GM23338 (cell line): ENCODE data around the gene MICALL2. TPM values are rescaled to one million over a fixed set of nuclear protein-coding genes. Genes with fewer than 3 reads are reported as not detected.

Experiments used
- ATAC-seq: fragments of 200-7000 bp; cut with Tn5 transposase; 3 replicates; pipeline ENCODE4 v1.9.1; 2020
- DNase-seq: peaks from one replicate; pipeline ENCODE4 v3.0.0-alpha.2; 2015; ENCODE audit warnings: low spot score
- H2AFZ ChIP-seq: fragments of 200-600 bp; sonication (generic); 2 replicates; pipeline ENCODE4 v1.8.0; 2016; ENCODE audit warnings: antibody characterized with exemption, mild to moderate bottlenecking, moderate library complexity
- H3F3A ChIP-seq: fragments of 200-600 bp; sonication (generic); replicated peaks from 2 replicates; pipeline ENCODE4 v1.8.0; 2017; ENCODE audit warnings: antibody characterized with exemption, mixed run types, low read depth
- H3K27ac ChIP-seq: fragments of 200-600 bp; sonication (generic); 2 replicates; pipeline ENCODE4 v1.6.1; 2016; ENCODE audit warnings: low read depth
- H3K27me3 ChIP-seq: fragments of 200-600 bp; sonication (generic); 2 replicates; pipeline ENCODE4 v1.8.0; 2016; ENCODE audit warnings: mild to moderate bottlenecking, mixed run types, moderate library complexity; ENCODE audit not compliant: insufficient read depth
- H3K36me3 ChIP-seq: fragments of 200-600 bp; sonication (generic); 2 replicates; pipeline ENCODE4 v1.8.0; 2016; ENCODE audit warnings: mild to moderate bottlenecking; ENCODE audit not compliant: insufficient read depth
- H3K4me1 ChIP-seq: fragments of 200-600 bp; sonication (generic); 2 replicates; pipeline ENCODE4 v1.8.0; 2016; ENCODE audit warnings: mild to moderate bottlenecking, moderate library complexity; ENCODE audit not compliant: insufficient read depth
- H3K4me2 ChIP-seq: fragments of 200-600 bp; sonication (generic); 2 replicates; pipeline ENCODE4 v1.7.1; 2017; ENCODE audit warnings: mixed run types
- H3K4me3 ChIP-seq: fragments of 200-600 bp; sonication (generic); 2 replicates; pipeline ENCODE4 v1.6.1; 2016; ENCODE audit warnings: mixed run types
- H3K79me2 ChIP-seq: fragments of 200-600 bp; sonication (generic); replicated peaks from 2 replicates; pipeline ENCODE4 v1.8.0; 2017; ENCODE audit warnings: mild to moderate bottlenecking; ENCODE audit not compliant: insufficient read depth
- H3K9me2 ChIP-seq: fragments of 200-600 bp; sonication (generic); 2 replicates; pipeline ENCODE4 v1.8.0; 2017; ENCODE audit not compliant: insufficient read depth
- H4K20me1 ChIP-seq: fragments of 200-600 bp; sonication (generic); replicated peaks from 2 replicates; pipeline ENCODE4 v1.8.0; 2017; ENCODE audit warnings: mild to moderate bottlenecking; ENCODE audit not compliant: insufficient read depth
- H3K27ac Mint-ChIP-seq: 2 replicates; pipeline ENCODE4 v1.8.0; 2020; ENCODE audit warnings: inconsistent platforms, mild to moderate bottlenecking, moderate library complexity, mixed read lengths
- H3K27me3 Mint-ChIP-seq: 3 replicates; pipeline ENCODE4 v1.8.0; 2022; ENCODE audit warnings: low read depth, mild to moderate bottlenecking, moderate library complexity, mixed read lengths, inconsistent platforms; ENCODE audit not compliant: insufficient read depth, poor library complexity
- H3K36me3 Mint-ChIP-seq: 3 replicates; pipeline ENCODE4 v1.8.0; 2021; ENCODE audit warnings: low read depth, mild to moderate bottlenecking, inconsistent platforms, moderate library complexity, mixed read lengths
- H3K4me1 Mint-ChIP-seq: 3 replicates; pipeline ENCODE4 v1.8.0; 2020; ENCODE audit warnings: mild to moderate bottlenecking, inconsistent platforms, mixed read lengths
- H3K4me3 Mint-ChIP-seq: 3 replicates; pipeline ENCODE4 v1.8.0; 2021; ENCODE audit warnings: moderate library complexity, mild to moderate bottlenecking, inconsistent platforms, mixed read lengths
- H3K9me3 Mint-ChIP-seq: 3 replicates; pipeline ENCODE4 v1.8.0; 2020; ENCODE audit warnings: moderate library complexity, mild to moderate bottlenecking, inconsistent platforms, mixed read lengths
- EZH2 ChIP-seq: fragments of 200-600 bp; sonication (generic); IDR thresholded peaks from one replicate; pipeline ENCODE4 v1.8.0; 2017; ENCODE audit warnings: antibody characterized with exemption, mild to moderate bottlenecking, low read depth; ENCODE audit not compliant: unreplicated experiment
- EZH2phosphoT487 ChIP-seq: fragments of 200-600 bp; sonication (generic); IDR thresholded peaks from one replicate; pipeline ENCODE4 v1.8.1; 2018; ENCODE audit warnings: antibody characterized with exemption; ENCODE audit not compliant: unreplicated experiment
- STAT1 ChIP-seq: IDR thresholded peaks from one replicate; pipeline ENCODE4 v1.6.1; 2016; ENCODE audit warnings: antibody characterized with exemption; ENCODE audit not compliant: unreplicated experiment
- ZNF114 ChIP-seq: fragments of 250-450 bp; sonication (Bioruptor Pico); IDR thresholded peaks from 2 replicates; pipeline ENCODE4 v1.5.0; 2020; ENCODE audit warnings: mild to moderate bottlenecking, moderate library complexity
- polyA plus RNA-seq: library from polyadenylated mRNA; unstranded; fragments of >200 nt; fragmentation: Nextera tagmentation; extraction: Ambion mirVana; gene quantifications from 2 replicates; pipeline ENCODE4 v1.2.1, GENCODE V29; 2016
- total RNA-seq: library from RNA; depleted of rRNA; stranded (reverse); fragments of >200 nt; shearing (Covaris generic); gene quantifications from 2 replicates; pipeline ENCODE4 v1.2.3, GENCODE V29; 2014
- TF ChIP-seq, protein P1 (sequence below): IDR thresholded peaks from one replicate; pipeline ENCODE4 v1.6.1; 2018; ENCODE audit warnings: antibody characterized with exemption; ENCODE audit not compliant: unreplicated experiment
- TF ChIP-seq, protein P2 (sequence below), 2 experiments: fragments of 200-600 bp in 1 of 2; sonication (generic) in 1 of 2; conservative IDR thresholded peaks; 2 replicates each; pipeline versions ENCODE4 v1.5.1 to v1.6.1; 2016 to 2017; ENCODE audit warnings: antibody characterized with exemption in 2 of 2, low read depth in 2 of 2, mild to moderate bottlenecking in 2 of 2, moderate library complexity in 1 of 2
- TF ChIP-seq, protein P3 (sequence below): fragments of 250-450 bp; sonication (Bioruptor Pico); IDR thresholded peaks from 2 replicates; pipeline ENCODE4 v1.5.0; 2020; ENCODE audit warnings: mild to moderate bottlenecking, moderate library complexity
- TF ChIP-seq, protein P4 (sequence below): IDR thresholded peaks from 2 replicates; pipeline ENCODE4 v1.6.1; 2016; ENCODE audit warnings: antibody characterized with exemption

MICALL2 gene
- total and polyA plus RNA-seq, 2 experiments from 2014 or later = 7.0 to 13.0 TPM

DNA sequence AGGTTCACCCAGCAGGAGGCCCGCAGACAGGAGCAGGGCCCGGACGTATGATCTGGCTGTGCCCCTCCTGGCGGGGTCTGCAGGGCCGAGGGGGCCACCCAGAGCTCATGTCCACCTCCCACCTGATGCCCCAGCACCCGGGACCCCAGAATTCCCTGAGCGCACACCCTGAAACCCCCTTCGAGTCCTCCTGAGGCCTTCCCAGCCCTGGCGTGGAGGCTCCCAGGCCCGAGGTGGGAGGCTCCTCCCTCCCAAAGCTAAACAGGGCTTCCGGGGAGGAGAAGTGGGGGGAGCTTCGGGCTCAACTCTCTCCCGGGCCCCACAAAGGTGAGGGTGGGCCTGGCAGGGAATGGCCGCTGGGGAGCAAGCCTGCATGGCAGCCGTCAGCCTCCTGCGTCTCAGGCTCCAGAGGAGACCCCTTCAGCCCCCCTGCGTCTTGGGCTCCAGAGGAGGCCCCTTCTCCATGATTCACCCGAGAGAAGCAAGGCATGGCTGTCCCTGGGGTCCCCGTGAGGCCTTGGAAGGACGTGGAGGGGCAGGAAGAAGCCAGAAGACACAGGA, 30.2 kb downstream of the MICALL2 start:
- Histone ChIP-seq H3K9me2 (no peaks in the 10 kb centered on the region), H3K27me3 (no peaks in the 10 kb centered on the region), H3K36me3 (no peaks in the 10 kb centered on the region), H3K4me1 (no peaks in the 10 kb centered on the region), H3K79me2 (no peaks in the 10 kb centered on the region), H2AFZ (0 out of 2 replicates have a peak overlapping the region, but pooled peaks have one; percentile 28), H4K20me1 (no peaks in the 10 kb centered on the region), H3F3A (no peaks in the 10 kb centered on the region), H3K27ac (no peak overlapping the region), H3K4me2 (no peak overlapping the region), H3K4me3 (no peak overlapping the region)
- ATAC-seq (peak; percentile 3; the same call in 2 of the 3 replicates), DNase-seq (no peak)
- Mint-ChIP-seq H3K4me3 (no peak overlapping the region), H3K27ac (no peak overlapping the region), H3K9me3 (no peaks in the 10 kb centered on the region), H3K36me3 (no peaks in the 10 kb centered on the region), H3K4me1 (peaks cover 2% of the 10 kb centered on the region), H3K27me3 (peaks cover 18% of the 10 kb centered on the region)
- TF ChIP-seq, protein P1, sequence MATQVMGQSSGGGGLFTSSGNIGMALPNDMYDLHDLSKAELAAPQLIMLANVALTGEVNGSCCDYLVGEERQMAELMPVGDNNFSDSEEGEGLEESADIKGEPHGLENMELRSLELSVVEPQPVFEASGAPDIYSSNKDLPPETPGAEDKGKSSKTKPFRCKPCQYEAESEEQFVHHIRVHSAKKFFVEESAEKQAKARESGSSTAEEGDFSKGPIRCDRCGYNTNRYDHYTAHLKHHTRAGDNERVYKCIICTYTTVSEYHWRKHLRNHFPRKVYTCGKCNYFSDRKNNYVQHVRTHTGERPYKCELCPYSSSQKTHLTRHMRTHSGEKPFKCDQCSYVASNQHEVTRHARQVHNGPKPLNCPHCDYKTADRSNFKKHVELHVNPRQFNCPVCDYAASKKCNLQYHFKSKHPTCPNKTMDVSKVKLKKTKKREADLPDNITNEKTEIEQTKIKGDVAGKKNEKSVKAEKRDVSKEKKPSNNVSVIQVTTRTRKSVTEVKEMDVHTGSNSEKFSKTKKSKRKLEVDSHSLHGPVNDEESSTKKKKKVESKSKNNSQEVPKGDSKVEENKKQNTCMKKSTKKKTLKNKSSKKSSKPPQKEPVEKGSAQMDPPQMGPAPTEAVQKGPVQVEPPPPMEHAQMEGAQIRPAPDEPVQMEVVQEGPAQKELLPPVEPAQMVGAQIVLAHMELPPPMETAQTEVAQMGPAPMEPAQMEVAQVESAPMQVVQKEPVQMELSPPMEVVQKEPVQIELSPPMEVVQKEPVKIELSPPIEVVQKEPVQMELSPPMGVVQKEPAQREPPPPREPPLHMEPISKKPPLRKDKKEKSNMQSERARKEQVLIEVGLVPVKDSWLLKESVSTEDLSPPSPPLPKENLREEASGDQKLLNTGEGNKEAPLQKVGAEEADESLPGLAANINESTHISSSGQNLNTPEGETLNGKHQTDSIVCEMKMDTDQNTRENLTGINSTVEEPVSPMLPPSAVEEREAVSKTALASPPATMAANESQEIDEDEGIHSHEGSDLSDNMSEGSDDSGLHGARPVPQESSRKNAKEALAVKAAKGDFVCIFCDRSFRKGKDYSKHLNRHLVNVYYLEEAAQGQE = no peak
- TF ChIP-seq EZH2phosphoT487 (no peak), ZNF114 (CRISPR knock-in tag) (no peak)
- TF ChIP-seq, protein P2, sequence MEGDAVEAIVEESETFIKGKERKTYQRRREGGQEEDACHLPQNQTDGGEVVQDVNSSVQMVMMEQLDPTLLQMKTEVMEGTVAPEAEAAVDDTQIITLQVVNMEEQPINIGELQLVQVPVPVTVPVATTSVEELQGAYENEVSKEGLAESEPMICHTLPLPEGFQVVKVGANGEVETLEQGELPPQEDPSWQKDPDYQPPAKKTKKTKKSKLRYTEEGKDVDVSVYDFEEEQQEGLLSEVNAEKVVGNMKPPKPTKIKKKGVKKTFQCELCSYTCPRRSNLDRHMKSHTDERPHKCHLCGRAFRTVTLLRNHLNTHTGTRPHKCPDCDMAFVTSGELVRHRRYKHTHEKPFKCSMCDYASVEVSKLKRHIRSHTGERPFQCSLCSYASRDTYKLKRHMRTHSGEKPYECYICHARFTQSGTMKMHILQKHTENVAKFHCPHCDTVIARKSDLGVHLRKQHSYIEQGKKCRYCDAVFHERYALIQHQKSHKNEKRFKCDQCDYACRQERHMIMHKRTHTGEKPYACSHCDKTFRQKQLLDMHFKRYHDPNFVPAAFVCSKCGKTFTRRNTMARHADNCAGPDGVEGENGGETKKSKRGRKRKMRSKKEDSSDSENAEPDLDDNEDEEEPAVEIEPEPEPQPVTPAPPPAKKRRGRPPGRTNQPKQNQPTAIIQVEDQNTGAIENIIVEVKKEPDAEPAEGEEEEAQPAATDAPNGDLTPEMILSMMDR (conservative IDR thresholded peaks at IDR 0.05; ENCODE audit: low read depth in 2 of 2) = no peak

DNA sequence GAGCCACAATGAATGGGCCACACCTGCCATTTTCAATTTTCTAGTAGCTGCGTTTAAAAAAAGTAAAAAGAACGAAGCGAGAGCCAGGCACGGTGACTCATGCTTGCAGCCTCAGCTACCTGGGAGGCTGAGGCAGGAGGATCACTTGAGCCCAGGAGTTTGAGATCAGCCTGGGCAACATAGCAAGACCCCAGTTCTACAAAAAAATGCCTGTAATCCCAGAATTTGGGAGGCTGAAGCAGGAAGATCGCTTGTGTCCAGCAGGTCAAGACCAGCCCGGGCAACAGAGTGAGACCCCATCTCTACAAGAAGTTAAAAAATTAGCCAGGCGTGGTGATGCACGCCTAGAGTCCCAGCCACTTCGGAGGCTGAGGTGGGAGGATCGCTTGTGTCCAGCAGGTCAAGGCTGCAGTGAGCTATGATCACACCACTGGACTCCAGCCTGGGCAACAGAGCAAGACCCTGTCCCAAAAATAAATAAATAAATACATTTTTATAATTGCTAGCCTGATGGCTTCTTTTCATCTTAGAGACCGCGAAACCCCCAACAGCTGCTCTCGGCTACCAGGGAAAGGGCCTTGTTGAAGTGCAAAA, 32.1 kb downstream of the MICALL2 start:
- H3K36me3 Mint-ChIP-seq = no peaks in the 10 kb centered on the region
- H3K9me2 ChIP-seq = no peaks in the 10 kb centered on the region
- DNase-seq (no peak), ATAC-seq (no peak)
- H3K4me3 Mint-ChIP-seq = no peak overlapping the region
- no peak overlapping the region for H3K4me2 ChIP-seq
- no peaks in the 10 kb centered on the region for H3K27me3 ChIP-seq
- H3K4me1 ChIP-seq = no peaks in the 10 kb centered on the region; the same call in 1 of the 2 replicates
- H3K27me3 Mint-ChIP-seq = peaks cover 12% of the 10 kb centered on the region
- no peaks in the 10 kb centered on the region for H3F3A ChIP-seq
- no peaks in the 10 kb centered on the region for H3K79me2 ChIP-seq
- H3K36me3 ChIP-seq = no peaks in the 10 kb centered on the region
- H3K27ac ChIP-seq = no peak overlapping the region
- H3K9me3 Mint-ChIP-seq = no peaks in the 10 kb centered on the region
- H3K4me3 ChIP-seq = no peak overlapping the region
- H3K4me1 Mint-ChIP-seq = peaks cover 3% of the 10 kb centered on the region
- no peak overlapping the region for H2AFZ ChIP-seq
- no peaks in the 10 kb centered on the region for H4K20me1 ChIP-seq
- H3K27ac Mint-ChIP-seq = no peak overlapping the region
- TF ChIP-seq STAT1 (no peak), EZH2 (no peak), EZH2phosphoT487 (no peak)
- TF ChIP-seq, protein P3, sequence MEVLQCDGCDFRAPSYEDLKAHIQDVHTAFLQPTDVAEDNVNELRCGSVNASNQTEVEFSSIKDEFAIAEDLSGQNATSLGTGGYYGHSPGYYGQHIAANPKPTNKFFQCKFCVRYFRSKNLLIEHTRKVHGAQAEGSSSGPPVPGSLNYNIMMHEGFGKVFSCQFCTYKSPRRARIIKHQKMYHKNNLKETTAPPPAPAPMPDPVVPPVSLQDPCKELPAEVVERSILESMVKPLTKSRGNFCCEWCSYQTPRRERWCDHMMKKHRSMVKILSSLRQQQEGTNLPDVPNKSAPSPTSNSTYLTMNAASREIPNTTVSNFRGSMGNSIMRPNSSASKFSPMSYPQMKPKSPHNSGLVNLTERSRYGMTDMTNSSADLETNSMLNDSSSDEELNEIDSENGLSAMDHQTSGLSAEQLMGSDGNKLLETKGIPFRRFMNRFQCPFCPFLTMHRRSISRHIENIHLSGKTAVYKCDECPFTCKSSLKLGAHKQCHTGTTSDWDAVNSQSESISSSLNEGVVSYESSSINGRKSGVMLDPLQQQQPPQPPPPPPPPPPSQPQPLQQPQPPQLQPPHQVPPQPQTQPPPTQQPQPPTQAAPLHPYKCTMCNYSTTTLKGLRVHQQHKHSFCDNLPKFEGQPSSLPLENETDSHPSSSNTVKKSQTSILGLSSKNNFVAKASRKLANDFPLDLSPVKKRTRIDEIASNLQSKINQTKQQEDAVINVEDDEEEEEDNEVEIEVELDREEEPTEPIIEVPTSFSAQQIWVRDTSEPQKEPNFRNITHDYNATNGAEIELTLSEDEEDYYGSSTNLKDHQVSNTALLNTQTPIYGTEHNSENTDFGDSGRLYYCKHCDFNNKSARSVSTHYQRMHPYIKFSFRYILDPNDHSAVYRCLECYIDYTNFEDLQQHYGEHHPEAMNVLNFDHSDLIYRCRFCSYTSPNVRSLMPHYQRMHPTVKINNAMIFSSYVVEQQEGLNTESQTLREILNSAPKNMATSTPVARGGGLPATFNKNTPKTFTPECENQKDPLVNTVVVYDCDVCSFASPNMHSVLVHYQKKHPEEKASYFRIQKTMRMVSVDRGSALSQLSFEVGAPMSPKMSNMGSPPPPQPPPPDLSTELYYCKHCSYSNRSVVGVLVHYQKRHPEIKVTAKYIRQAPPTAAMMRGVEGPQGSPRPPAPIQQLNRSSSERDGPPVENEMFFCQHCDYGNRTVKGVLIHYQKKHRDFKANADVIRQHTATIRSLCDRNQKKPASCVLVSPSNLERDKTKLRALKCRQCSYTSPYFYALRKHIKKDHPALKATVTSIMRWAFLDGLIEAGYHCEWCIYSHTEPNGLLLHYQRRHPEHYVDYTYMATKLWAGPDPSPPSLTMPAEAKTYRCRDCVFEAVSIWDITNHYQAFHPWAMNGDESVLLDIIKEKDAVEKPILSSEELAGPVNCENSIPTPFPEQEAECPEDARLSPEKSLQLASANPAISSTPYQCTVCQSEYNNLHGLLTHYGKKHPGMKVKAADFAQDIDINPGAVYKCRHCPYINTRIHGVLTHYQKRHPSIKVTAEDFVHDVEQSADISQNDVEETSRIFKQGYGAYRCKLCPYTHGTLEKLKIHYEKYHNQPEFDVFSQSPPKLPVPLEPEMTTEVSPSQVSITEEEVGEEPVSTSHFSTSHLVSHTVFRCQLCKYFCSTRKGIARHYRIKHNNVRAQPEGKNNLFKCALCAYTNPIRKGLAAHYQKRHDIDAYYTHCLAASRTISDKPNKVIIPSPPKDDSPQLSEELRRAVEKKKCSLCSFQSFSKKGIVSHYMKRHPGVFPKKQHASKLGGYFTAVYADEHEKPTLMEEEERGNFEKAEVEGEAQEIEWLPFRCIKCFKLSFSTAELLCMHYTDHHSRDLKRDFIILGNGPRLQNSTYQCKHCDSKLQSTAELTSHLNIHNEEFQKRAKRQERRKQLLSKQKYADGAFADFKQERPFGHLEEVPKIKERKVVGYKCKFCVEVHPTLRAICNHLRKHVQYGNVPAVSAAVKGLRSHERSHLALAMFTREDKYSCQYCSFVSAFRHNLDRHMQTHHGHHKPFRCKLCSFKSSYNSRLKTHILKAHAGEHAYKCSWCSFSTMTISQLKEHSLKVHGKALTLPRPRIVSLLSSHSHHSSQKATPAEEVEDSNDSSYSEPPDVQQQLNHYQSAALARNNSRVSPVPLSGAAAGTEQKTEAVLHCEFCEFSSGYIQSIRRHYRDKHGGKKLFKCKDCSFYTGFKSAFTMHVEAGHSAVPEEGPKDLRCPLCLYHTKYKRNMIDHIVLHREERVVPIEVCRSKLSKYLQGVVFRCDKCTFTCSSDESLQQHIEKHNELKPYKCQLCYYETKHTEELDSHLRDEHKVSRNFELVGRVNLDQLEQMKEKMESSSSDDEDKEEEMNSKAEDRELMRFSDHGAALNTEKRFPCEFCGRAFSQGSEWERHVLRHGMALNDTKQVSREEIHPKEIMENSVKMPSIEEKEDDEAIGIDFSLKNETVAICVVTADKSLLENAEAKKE = no peak
- TF ChIP-seq, protein P4, sequence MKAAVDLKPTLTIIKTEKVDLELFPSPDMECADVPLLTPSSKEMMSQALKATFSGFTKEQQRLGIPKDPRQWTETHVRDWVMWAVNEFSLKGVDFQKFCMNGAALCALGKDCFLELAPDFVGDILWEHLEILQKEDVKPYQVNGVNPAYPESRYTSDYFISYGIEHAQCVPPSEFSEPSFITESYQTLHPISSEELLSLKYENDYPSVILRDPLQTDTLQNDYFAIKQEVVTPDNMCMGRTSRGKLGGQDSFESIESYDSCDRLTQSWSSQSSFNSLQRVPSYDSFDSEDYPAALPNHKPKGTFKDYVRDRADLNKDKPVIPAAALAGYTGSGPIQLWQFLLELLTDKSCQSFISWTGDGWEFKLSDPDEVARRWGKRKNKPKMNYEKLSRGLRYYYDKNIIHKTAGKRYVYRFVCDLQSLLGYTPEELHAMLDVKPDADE = no peak
